PFSK-1 (cell line): Measurements from ENCODE around the gene VWA3B.

Experiments
- POLR2AphosphoS5 ChIP-seq: IDR thresholded peaks from 2 replicates; pipeline ENCODE4 v1.6.1; 2012; ENCODE audit warnings: low read depth, mild to moderate bottlenecking, control low read depth, low read length, moderate library complexity
- REST ChIP-seq, 2 experiments: IDR thresholded peaks; 2 replicates each; pipeline versions ENCODE4 v1.6.1 to v1.8.0; 2011 to 2012; ENCODE audit warnings: low read depth in 2 of 2, low read length in 2 of 2, control low read depth in 1 of 2, inconsistent platforms in 1 of 2, mild to moderate bottlenecking in 1 of 2, moderate library complexity in 1 of 2; ENCODE audit not compliant: insufficient read depth in 1 of 2
- SIN3A ChIP-seq: IDR thresholded peaks from 2 replicates; pipeline ENCODE4 v1.6.1; 2012; ENCODE audit warnings: mild to moderate bottlenecking, low read length, moderate library complexity, borderline replicate concordance; ENCODE audit not compliant: insufficient read depth
- TAF1 ChIP-seq: IDR thresholded peaks from 2 replicates; pipeline ENCODE4 v1.6.1; 2012; ENCODE audit warnings: low read length, control low read depth, borderline replicate concordance; ENCODE audit not compliant: insufficient read depth

- no peak for TF ChIP-seq REST (IDR thresholded peaks at IDR 0.05; ENCODE audit: insufficient read depth in 1 of 2, low read depth in 2 of 2, low read length in 2 of 2)
- no peak for TF ChIP-seq SIN3A
- no peak for TF ChIP-seq POLR2AphosphoS5
- TF ChIP-seq TAF1, result no peak
Observed at GRCh38 chr2:98177286-98177685, 90.3 kb downstream of the VWA3B start.
